Liver (tissue), 9 donors: ENCODE measurements around the gene DUSP21. TPM values are rescaled to one million over a fixed set of nuclear protein-coding genes. Genes with fewer than 3 reads are reported as not detected.
"Not testable (repeated sequence)": the region's sequence is repeated elsewhere in the genome, so short reads cannot be mapped to it uniquely, and the experiment has no call there.

Experiments
- DNase-seq: peaks from one replicate; pipeline ENCODE4 v3.0.0-alpha.2; 2017; ENCODE audit warnings: low spot score
- H3K27ac ChIP-seq, 2 donors: one replicate each; pipeline ENCODE4 v1.7.0; 2013; ENCODE audit warnings: inconsistent platforms in 2 of 2, low read length in 2 of 2, control low read depth in 1 of 2, low read depth in 1 of 2, mild to moderate bottlenecking in 1 of 2
- H3K27me3 ChIP-seq, 4 donors: one replicate each; pipeline versions ENCODE4 v1.6.1 to v1.7.0; 2013; ENCODE audit warnings: low read length in 3 of 4, inconsistent platforms in 1 of 4, mild to moderate bottlenecking in 1 of 4, moderate library complexity in 1 of 4; ENCODE audit not compliant: control insufficient read depth in 4 of 4, insufficient read depth in 4 of 4
- H3K36me3 ChIP-seq, 4 donors: one replicate each; pipeline versions ENCODE4 v1.6.1 to v1.7.0; 2013; ENCODE audit warnings: low read length in 3 of 4, mild to moderate bottlenecking in 3 of 4, low read depth in 1 of 4, moderate library complexity in 1 of 4; ENCODE audit not compliant: control insufficient read depth in 4 of 4, insufficient read depth in 3 of 4
- H3K4me1 ChIP-seq, 4 donors: one replicate each; pipeline versions ENCODE4 v1.6.1 to v1.7.0; 2013; ENCODE audit warnings: low read length in 3 of 4, mild to moderate bottlenecking in 3 of 4, moderate library complexity in 1 of 4; ENCODE audit not compliant: control insufficient read depth in 4 of 4, insufficient read depth in 4 of 4
- H3K4me3 ChIP-seq, 3 donors: one replicate each; pipeline versions ENCODE4 v1.6.1 to v1.7.0; 2013; ENCODE audit warnings: low read length in 3 of 3, control low read depth in 1 of 3, low read depth in 1 of 3, mild to moderate bottlenecking in 1 of 3
- H3K9ac ChIP-seq, 2 donors: one replicate each; pipeline ENCODE4 v1.7.0; 2013; ENCODE audit warnings: low read length in 2 of 2, mild to moderate bottlenecking in 2 of 2, moderate library complexity in 2 of 2, control low read depth in 1 of 2, low read depth in 1 of 2
- H3K9me3 ChIP-seq, 4 donors: one replicate each; pipeline versions ENCODE4 v1.6.1 to v1.7.0; 2013; ENCODE audit warnings: low read length in 3 of 4; ENCODE audit not compliant: control insufficient read depth in 4 of 4
- EGR1 ChIP-seq, 2 donors: IDR thresholded peaks; 2 replicates each; pipeline ENCODE4 v1.6.1; 2016 to 2018; ENCODE audit warnings: antibody characterized with exemption in 2 of 2, low read depth in 2 of 2
- FOXA1 ChIP-seq: IDR thresholded peaks from 2 replicates; pipeline ENCODE4 v1.6.1; 2016; ENCODE audit warnings: antibody characterized with exemption
- FOXA2 ChIP-seq: IDR thresholded peaks from 2 replicates; pipeline ENCODE4 v1.6.1; 2016; ENCODE audit warnings: antibody characterized with exemption
- GABPA ChIP-seq, 2 donors: IDR thresholded peaks in 1 of 2; conservative IDR thresholded peaks in 1 of 2; 2 replicates each; pipeline ENCODE4 v1.6.1; 2016; ENCODE audit warnings: antibody characterized with exemption in 2 of 2, mild to moderate bottlenecking in 1 of 2, moderate library complexity in 1 of 2
- RAD21 ChIP-seq, 2 donors: IDR thresholded peaks; 2 replicates each; pipeline ENCODE4 v1.6.1; 2016; ENCODE audit warnings: antibody characterized with exemption in 2 of 2, mild to moderate bottlenecking in 2 of 2
- RXRA ChIP-seq, 2 donors: IDR thresholded peaks; 2 replicates each; pipeline ENCODE4 v1.6.1; 2017 to 2018; ENCODE audit warnings: antibody characterized with exemption in 2 of 2, mild to moderate bottlenecking in 1 of 2
- TAF1 ChIP-seq: conservative IDR thresholded peaks from 2 replicates; pipeline ENCODE4 v1.6.1; 2016; ENCODE audit warnings: antibody characterized with exemption, mild to moderate bottlenecking
- YY1 ChIP-seq: IDR thresholded peaks from 2 replicates; pipeline ENCODE4 v1.6.1; 2016; ENCODE audit warnings: antibody characterized with exemption, mild to moderate bottlenecking
- WGBS: extraction: QIAGEN DNeasy Blood & Tissue Kit; methylation state at CpG from one replicate; pipeline ENCODE4 v1.1.7; 2013; 5-methylcytosine and 5-hydroxymethylcytosine counted together
- polyA plus RNA-seq, 2 donors: library from polyadenylated mRNA; stranded (reverse) in 1 of 2; unstranded in 1 of 2; fragments of 200-250 nt in 1 of 2; fragments of >200 nt in 1 of 2; fragmentation: Nextera tagmentation in 1 of 2; extraction: Ambion mirVana in 1 of 2; gene quantifications; one replicate each; pipeline versions ENCODE4 v1.2.1 to v1.2.3, GENCODE V29; 2013 to 2015
- total RNA-seq, 2 donors: library from RNA; depleted of rRNA; stranded (reverse); fragments of >200 nt; gene quantifications; one replicate each; pipeline ENCODE4 v1.2.3, GENCODE V29; 2014
- TF ChIP-seq, protein P1 (sequence below): IDR thresholded peaks from 2 replicates; pipeline ENCODE4 v1.6.1; 2016; ENCODE audit warnings: antibody characterized with exemption
- TF ChIP-seq, protein P2 (sequence below): fragments of 150-350 bp; IDR thresholded peaks from 2 replicates; pipeline ENCODE4 v1.5.1; 2017; ENCODE audit warnings: improper control_type of control experiment, low read depth, low read length; ENCODE audit not compliant: missing input control
- donor health status: healthy.
- donor health status: healthy.
- donor health status: healthy.
- donor health status: healthy.
- donor health status: healthy.

DUSP21 gene
- total and polyA plus RNA-seq, 4 donors: 1.6 TPM; not detected in 3

DNA sequence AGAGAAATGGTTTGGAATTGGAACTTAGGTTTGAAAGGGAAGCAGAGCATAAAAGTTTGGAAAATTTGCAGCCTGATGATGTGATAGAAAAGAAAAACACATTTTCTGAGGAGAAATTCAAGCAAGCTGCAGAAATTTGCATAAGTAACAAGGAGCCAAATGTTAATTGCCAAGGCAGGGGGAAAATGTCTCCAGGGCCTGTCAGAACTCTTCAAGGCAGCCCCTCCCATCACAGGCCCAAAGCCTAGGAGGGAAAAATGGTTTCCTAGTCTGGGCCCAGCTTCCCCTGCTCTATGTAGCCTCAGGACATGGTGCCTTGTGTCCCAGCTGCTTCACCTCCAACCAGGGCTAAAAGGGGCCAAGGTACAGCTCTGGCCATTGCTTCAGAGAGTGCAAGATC is 21.2 kb upstream of the DUSP21 start:
- H3K36me3 ChIP-seq: no peaks in the 10 kb centered on the region
- no peak overlapping the region for H3K27ac ChIP-seq
- H3K27me3 ChIP-seq: no peaks in the 10 kb centered on the region
- no peaks in the 10 kb centered on the region for H3K9me3 ChIP-seq
- H3K4me1 ChIP-seq: no peaks in the 10 kb centered on the region
- DNase-seq: no peak
- H3K4me3 ChIP-seq: no peak overlapping the region
- TF ChIP-seq, protein P1, sequence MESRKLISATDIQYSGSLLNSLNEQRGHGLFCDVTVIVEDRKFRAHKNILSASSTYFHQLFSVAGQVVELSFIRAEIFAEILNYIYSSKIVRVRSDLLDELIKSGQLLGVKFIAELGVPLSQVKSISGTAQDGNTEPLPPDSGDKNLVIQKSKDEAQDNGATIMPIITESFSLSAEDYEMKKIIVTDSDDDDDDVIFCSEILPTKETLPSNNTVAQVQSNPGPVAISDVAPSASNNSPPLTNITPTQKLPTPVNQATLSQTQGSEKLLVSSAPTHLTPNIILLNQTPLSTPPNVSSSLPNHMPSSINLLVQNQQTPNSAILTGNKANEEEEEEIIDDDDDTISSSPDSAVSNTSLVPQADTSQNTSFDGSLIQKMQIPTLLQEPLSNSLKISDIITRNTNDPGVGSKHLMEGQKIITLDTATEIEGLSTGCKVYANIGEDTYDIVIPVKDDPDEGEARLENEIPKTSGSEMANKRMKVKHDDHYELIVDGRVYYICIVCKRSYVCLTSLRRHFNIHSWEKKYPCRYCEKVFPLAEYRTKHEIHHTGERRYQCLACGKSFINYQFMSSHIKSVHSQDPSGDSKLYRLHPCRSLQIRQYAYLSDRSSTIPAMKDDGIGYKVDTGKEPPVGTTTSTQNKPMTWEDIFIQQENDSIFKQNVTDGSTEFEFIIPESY: no peak
- H3K9ac ChIP-seq: no peak overlapping the region

GRCh38 chrX:44823193-44823592 is 20.6 kb upstream of the DUSP21 start:
- 56% methylated on average over 2 of the region's 2 CpGs for WGBS
- DNase-seq, H3K36me3 ChIP-seq, H3K27me3 ChIP-seq, H3K4me1 ChIP-seq, H3K9me3 ChIP-seq, H3K4me3 ChIP-seq, H3K27ac ChIP-seq, H3K9ac ChIP-seq: not testable (repeated sequence)

DNA sequence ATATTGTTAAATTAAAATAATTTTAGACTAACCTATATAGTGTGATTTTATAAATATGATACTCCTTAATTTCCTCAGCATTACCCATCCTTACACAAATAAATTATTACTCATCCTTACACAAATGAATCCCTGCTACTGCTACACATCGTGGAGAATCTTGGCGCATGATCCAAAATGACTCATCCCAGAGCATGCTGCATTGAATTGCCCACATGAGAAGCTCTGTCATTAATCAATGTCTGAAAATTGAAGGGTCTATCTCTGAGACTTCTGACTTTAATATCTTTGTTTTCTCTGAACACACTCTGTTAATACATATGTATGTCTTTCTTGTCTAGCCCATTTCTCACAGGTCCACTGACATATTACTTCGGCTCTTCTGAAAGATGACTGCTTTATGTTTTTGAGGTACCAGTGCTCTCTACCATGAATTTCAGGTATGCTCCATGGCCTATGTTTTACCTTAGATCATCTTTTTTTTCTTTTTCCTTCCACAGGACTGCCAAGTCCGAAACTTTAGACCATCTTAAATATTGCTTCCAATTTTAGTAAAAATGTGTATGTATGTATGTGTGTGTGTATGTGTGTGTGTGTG is 15.7 kb upstream of the DUSP21 start:
- Histone ChIP-seq H3K4me3 (no peak overlapping the region), H3K9ac (no peak overlapping the region), H3K27me3 (no peaks in the 10 kb centered on the region), H3K27ac (no peak overlapping the region), H3K9me3 (no peaks in the 10 kb centered on the region), H3K36me3 (no peaks in the 10 kb centered on the region), H3K4me1 (peaks cover 0 to 4% (median 0%) of the 10 kb centered on the region in 4 donors)
- no peak for DNase-seq
- TF ChIP-seq FOXA2 (no peak), RXRA (IDR thresholded peaks at IDR 0.05) (no peak), TAF1 (no peak), FOXA1 (no peak), GABPA (IDR thresholded peaks at IDR 0.05 in 1 of 2, conservative IDR thresholded peaks at IDR 0.05 in 1 of 2) (no peak), RAD21 (IDR thresholded peaks at IDR 0.05) (no peak), EGR1 (IDR thresholded peaks at IDR 0.05; ENCODE audit: low read depth in 2 of 2) (no peak), YY1 (no peak)
- TF ChIP-seq, protein P1: no peak
- TF ChIP-seq, protein P2, sequence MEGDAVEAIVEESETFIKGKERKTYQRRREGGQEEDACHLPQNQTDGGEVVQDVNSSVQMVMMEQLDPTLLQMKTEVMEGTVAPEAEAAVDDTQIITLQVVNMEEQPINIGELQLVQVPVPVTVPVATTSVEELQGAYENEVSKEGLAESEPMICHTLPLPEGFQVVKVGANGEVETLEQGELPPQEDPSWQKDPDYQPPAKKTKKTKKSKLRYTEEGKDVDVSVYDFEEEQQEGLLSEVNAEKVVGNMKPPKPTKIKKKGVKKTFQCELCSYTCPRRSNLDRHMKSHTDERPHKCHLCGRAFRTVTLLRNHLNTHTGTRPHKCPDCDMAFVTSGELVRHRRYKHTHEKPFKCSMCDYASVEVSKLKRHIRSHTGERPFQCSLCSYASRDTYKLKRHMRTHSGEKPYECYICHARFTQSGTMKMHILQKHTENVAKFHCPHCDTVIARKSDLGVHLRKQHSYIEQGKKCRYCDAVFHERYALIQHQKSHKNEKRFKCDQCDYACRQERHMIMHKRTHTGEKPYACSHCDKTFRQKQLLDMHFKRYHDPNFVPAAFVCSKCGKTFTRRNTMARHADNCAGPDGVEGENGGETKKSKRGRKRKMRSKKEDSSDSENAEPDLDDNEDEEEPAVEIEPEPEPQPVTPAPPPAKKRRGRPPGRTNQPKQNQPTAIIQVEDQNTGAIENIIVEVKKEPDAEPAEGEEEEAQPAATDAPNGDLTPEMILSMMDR: no peak
- WGBS: 83% methylated on average over 4 of the region's 4 CpGs
